HepG2 (cell line): ENCODE results near the gene RALB.

Source experiments
- ATF7 ChIP-seq, 2 experiments: fragments of 450-650 bp in 1 of 2; sonication (generic) in 1 of 2; formaldehyde crosslinking in 1 of 2; IDR thresholded peaks; 2 replicates each; pipeline versions ENCODE4 v1.4.0 to v1.6.1; 2016 to 2020; ENCODE audit warnings: antibody characterized with exemption in 1 of 2, mild to moderate bottlenecking in 1 of 2, missing genetic modification reagents in 1 of 2
- CTCF ChIP-seq: sonication (generic); formaldehyde crosslinking; IDR thresholded peaks from 2 replicates; pipeline ENCODE4 v1.5.0; 2020; ENCODE audit warnings: mild to moderate bottlenecking, missing genetic modification reagents, moderate library complexity
- DMAP1 ChIP-seq: IDR thresholded peaks from 2 replicates; pipeline ENCODE4 v1.6.1; 2016
- EZH2 ChIP-seq: conservative IDR thresholded peaks from 2 replicates; pipeline ENCODE4 v1.6.1; 2012; ENCODE audit warnings: mild to moderate bottlenecking, low read depth, low read length, moderate library complexity
- JUN ChIP-seq: sonication (generic); formaldehyde crosslinking; IDR thresholded peaks from 2 replicates; pipeline ENCODE4 v1.4.0; 2020; ENCODE audit warnings: mild to moderate bottlenecking, missing genetic modification reagents
- POLR2AphosphoS5 ChIP-seq: IDR thresholded peaks from 2 replicates; pipeline ENCODE4 v1.6.1; 2012; ENCODE audit warnings: low read depth, low read length
- RFX1 ChIP-seq: fragments of 450-650 bp; IDR thresholded peaks from 2 replicates; pipeline ENCODE4 v1.6.1; 2017
- ZBTB20 ChIP-seq: sonication (generic); formaldehyde crosslinking; IDR thresholded peaks from 2 replicates; pipeline ENCODE4 v1.8.1; 2023; ENCODE audit warnings: missing genetic modification reagents, low read depth, mild to moderate bottlenecking, borderline replicate concordance
- ZNF274 ChIP-seq: sonication (generic); formaldehyde crosslinking; IDR thresholded peaks from 2 replicates; pipeline ENCODE4 v1.5.1; 2020; ENCODE audit warnings: mild to moderate bottlenecking, missing genetic modification reagents
- ZNF510 ChIP-seq: sonication (generic); formaldehyde crosslinking; IDR thresholded peaks from 2 replicates; pipeline ENCODE4 v1.4.0; 2020; ENCODE audit warnings: low read depth, mild to moderate bottlenecking, missing genetic modification reagents
- TF ChIP-seq, protein P1 (sequence below): IDR thresholded peaks from 2 replicates; pipeline ENCODE4 v1.6.1; 2012; ENCODE audit warnings: low read length, improper control_type of control experiment

DNA sequence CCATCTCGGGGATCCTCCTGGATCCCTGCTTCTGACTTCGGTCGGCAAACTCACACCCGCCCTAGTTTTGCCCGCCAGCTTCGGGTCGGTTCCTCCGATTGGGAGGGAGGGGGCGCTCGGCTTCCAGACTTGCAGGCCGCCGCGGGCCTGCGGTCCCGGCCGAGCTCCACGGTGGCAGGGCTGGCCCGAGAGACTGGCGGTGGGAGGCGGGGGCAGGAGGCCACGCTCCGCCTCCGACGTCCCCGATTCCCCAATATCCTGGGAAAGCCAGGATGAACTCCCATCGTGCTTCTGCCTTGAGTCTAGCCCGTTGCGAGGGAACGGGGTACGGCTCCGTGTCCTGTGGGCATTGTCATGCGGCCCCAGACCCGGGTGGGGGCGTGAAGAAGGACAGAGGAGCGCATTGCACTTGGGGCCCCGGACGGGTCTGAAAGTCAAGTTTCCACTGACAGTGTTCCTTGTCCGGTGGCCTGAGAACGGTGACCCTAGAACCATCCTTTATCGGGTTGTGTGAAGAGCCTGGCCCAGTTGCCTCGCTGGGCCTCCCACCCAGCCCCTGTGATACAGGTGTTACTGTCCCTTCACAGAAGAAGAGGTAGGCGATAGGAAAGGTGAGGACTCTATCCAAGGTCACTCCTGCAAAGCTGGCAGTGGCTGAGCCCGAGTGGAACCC lies 90.9 kb downstream of the RALB start:
- peak; percentile 94; the same call in 1 of the 2 replicates for TF ChIP-seq EZH2
- no peak for TF ChIP-seq JUN (CRISPR knock-in tag)
- TF ChIP-seq POLR2AphosphoS5 = no peak
- TF ChIP-seq CTCF (CRISPR knock-in tag) = peak; percentile 97
- no peak for TF ChIP-seq ZNF510 (CRISPR knock-in tag)
- no peak for TF ChIP-seq RFX1
- no peak for TF ChIP-seq DMAP1 (CRISPR knock-in tag)
- no peak for TF ChIP-seq ATF7 (IDR thresholded peaks at IDR 0.05)
- no peak for TF ChIP-seq ATF7 (CRISPR knock-in tag; IDR thresholded peaks at IDR 0.05)
- TF ChIP-seq, protein P1, sequence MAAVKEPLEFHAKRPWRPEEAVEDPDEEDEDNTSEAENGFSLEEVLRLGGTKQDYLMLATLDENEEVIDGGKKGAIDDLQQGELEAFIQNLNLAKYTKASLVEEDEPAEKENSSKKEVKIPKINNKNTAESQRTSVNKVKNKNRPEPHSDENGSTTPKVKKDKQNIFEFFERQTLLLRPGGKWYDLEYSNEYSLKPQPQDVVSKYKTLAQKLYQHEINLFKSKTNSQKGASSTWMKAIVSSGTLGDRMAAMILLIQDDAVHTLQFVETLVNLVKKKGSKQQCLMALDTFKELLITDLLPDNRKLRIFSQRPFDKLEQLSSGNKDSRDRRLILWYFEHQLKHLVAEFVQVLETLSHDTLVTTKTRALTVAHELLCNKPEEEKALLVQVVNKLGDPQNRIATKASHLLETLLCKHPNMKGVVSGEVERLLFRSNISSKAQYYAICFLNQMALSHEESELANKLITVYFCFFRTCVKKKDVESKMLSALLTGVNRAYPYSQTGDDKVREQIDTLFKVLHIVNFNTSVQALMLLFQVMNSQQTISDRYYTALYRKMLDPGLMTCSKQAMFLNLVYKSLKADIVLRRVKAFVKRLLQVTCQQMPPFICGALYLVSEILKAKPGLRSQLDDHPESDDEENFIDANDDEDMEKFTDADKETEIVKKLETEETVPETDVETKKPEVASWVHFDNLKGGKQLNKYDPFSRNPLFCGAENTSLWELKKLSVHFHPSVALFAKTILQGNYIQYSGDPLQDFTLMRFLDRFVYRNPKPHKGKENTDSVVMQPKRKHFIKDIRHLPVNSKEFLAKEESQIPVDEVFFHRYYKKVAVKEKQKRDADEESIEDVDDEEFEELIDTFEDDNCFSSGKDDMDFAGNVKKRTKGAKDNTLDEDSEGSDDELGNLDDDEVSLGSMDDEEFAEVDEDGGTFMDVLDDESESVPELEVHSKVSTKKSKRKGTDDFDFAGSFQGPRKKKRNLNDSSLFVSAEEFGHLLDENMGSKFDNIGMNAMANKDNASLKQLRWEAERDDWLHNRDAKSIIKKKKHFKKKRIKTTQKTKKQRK = no peak; the same call in 1 of the 2 replicates
- TF ChIP-seq ZNF274 (CRISPR knock-in tag) = no peak; the same call in 1 of the 2 replicates
- TF ChIP-seq ZBTB20 (CRISPR knock-in tag) = no peak
